Measurements from ENCODE around the gene IGFBPL1. TPM values are rescaled to one million over a fixed set of nuclear protein-coding genes. Genes with fewer than 3 reads are reported as not detected.

Gene IGFBPL1
- total RNA-seq, 4 donors from 2014 or later = not detected

DNA sequence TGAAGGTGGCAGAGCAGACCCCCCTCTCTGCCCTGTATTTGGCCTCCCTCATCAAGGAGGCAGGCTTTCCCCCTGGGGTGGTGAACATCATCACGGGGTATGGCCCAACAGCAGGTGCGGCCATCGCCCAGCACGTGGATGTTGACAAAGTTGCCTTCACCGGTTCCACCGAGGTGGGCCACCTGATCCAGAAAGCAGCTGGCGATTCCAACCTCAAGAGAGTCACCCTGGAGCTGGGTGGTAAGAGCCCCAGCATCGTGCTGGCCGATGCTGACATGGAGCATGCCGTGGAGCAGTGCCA is 27.9 kb downstream of the IGFBPL1 start:
- Histone ChIP-seq H3K27ac (no peak overlapping the region), H3K4me1 (peaks cover 20% of the 10 kb centered on the region), H3K27me3 (peaks cover 1% of the 10 kb centered on the region), H3K9me3 (no peaks in the 10 kb centered on the region), H3K36me3 (peaks cover 22% of the 10 kb centered on the region), H3K4me3 (no peak overlapping the region)
- DNase-seq (ENCODE audit: low spot score in 2 of 2) = no peak
- WGBS = 84% methylated on average over 9 of the region's 10 CpGs
- TF ChIP-seq EP300 (IDR thresholded peaks at IDR 0.05) = no peak
- no peak for TF ChIP-seq POLR2A (IDR thresholded peaks at IDR 0.05)
- TF ChIP-seq, protein P1, sequence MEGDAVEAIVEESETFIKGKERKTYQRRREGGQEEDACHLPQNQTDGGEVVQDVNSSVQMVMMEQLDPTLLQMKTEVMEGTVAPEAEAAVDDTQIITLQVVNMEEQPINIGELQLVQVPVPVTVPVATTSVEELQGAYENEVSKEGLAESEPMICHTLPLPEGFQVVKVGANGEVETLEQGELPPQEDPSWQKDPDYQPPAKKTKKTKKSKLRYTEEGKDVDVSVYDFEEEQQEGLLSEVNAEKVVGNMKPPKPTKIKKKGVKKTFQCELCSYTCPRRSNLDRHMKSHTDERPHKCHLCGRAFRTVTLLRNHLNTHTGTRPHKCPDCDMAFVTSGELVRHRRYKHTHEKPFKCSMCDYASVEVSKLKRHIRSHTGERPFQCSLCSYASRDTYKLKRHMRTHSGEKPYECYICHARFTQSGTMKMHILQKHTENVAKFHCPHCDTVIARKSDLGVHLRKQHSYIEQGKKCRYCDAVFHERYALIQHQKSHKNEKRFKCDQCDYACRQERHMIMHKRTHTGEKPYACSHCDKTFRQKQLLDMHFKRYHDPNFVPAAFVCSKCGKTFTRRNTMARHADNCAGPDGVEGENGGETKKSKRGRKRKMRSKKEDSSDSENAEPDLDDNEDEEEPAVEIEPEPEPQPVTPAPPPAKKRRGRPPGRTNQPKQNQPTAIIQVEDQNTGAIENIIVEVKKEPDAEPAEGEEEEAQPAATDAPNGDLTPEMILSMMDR (IDR thresholded peaks at IDR 0.05) = no peak
- TF ChIP-seq POLR2AphosphoS5 (IDR thresholded peaks at IDR 0.05) = no peak

- H3K27ac ChIP-seq = no peak overlapping the region
- H3K36me3 ChIP-seq = peaks cover 22% of the 10 kb centered on the region
- peaks cover 20% of the 10 kb centered on the region for H3K4me1 ChIP-seq
- H3K4me3 ChIP-seq = no peak overlapping the region
- TF ChIP-seq EP300 (IDR thresholded peaks at IDR 0.05) = no peak
- TF ChIP-seq, protein P1 (IDR thresholded peaks at IDR 0.05) = no peak
- no peak for TF ChIP-seq POLR2AphosphoS5 (IDR thresholded peaks at IDR 0.05)
- TF ChIP-seq POLR2A (IDR thresholded peaks at IDR 0.05) = no peak
- H3K27me3 ChIP-seq = no peaks in the 10 kb centered on the region
- no peaks in the 10 kb centered on the region for H3K9me3 ChIP-seq
- no peak for DNase-seq (ENCODE audit: low spot score in 2 of 2)
- 85% methylated on average over 13 of the region's 30 CpGs for WGBS
Observed at GRCh38 chr9:38395653-38396370, 28.4 kb downstream of the IGFBPL1 start.

DNA sequence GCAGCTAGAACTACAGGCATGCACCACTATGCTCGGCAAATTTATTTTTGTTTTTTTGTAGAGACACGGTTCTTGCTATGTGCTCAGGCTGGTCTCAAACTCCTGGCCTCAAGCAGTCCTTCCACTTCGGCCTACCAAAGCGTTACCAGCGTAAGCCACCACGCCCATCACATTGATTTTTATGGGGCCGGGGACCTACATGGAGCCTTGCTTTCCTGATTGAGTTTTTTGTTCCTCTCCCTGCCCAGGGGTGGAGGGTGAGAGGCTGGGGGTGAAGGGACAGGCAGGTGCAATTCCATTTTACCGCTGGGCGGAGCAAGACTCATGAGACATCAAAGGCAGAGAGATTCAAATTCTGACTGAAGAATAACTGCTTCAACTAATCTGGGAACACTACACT is 29.8 kb downstream of the IGFBPL1 start:
- TF ChIP-seq POLR2A (IDR thresholded peaks at IDR 0.05) (no peak), EP300 (IDR thresholded peaks at IDR 0.05) (no peak), POLR2AphosphoS5 (IDR thresholded peaks at IDR 0.05) (no peak)
- TF ChIP-seq, protein P1 (IDR thresholded peaks at IDR 0.05) = no peak
- 84% methylated on average over 8 of the region's 9 CpGs for WGBS
- no peaks in the 10 kb centered on the region for H3K9me3 ChIP-seq
- no peak for DNase-seq (ENCODE audit: low spot score in 2 of 2)
- no peak overlapping the region for H3K27ac ChIP-seq
- H3K36me3 ChIP-seq = peaks cover 22% of the 10 kb centered on the region
- H3K4me3 ChIP-seq = no peak overlapping the region
- peaks cover 15% of the 10 kb centered on the region for H3K4me1 ChIP-seq
- H3K27me3 ChIP-seq = no peaks in the 10 kb centered on the region

GRCh38 chr9:38393128-38393796 is 31.0 kb downstream of the IGFBPL1 start:
- Histone ChIP-seq H3K36me3 (peaks cover 22% of the 10 kb centered on the region), H3K27ac (no peak overlapping the region), H3K27me3 (no peaks in the 10 kb centered on the region), H3K9me3 (no peaks in the 10 kb centered on the region), H3K4me3 (peak overlapping the region; percentile 58), H3K4me1 (peaks cover 25% of the 10 kb centered on the region)
- DNase-seq (ENCODE audit: low spot score in 2 of 2) = no peak
- WGBS = 14% methylated on average over 2 of the region's 9 CpGs
- TF ChIP-seq EP300 (IDR thresholded peaks at IDR 0.05) = no peak
- TF ChIP-seq, protein P1 (IDR thresholded peaks at IDR 0.05) = no peak
- TF ChIP-seq POLR2A (IDR thresholded peaks at IDR 0.05) = no peak
- no peak for TF ChIP-seq POLR2AphosphoS5 (IDR thresholded peaks at IDR 0.05)

All from suprapubic skin (tissue), 4 donors.